HG03025 (cell line): ENCODE results near the gene ZNF718.
"Not testable (repeated sequence)": the region's sequence is repeated elsewhere in the genome, so short reads cannot be mapped to it uniquely, and the experiment has no call there.

Experiments used
- ATAC-seq: cut with Tn5 transposase; IDR thresholded peaks from one replicate; pipeline ENCODE4 v1.9.1; 2021; ENCODE audit warnings: mild to moderate bottlenecking, moderate library complexity; ENCODE audit not compliant: unreplicated experiment, low FRiP score

ZNF718 gene

DNA sequence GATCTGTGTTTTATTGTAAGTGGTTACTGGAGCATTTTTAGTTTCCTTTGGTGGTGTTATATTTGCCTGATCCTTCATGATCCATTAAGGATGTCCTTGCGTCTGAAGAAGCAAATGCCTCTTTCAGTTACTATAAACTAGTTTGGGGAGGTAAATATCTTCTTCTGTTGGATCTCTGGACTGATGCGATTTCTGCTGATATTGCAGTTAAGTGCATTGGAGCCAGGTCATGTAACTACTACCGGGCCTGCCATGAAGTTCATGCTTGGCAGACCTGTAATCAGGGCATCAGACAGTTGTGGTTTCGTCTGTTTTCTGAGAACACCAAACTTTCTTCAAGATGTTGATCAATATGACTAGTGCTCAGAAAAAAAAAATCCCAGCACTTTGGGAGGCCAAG lies 22.9 kb downstream of the ZNF718 start:
- no peak for ATAC-seq

DNA sequence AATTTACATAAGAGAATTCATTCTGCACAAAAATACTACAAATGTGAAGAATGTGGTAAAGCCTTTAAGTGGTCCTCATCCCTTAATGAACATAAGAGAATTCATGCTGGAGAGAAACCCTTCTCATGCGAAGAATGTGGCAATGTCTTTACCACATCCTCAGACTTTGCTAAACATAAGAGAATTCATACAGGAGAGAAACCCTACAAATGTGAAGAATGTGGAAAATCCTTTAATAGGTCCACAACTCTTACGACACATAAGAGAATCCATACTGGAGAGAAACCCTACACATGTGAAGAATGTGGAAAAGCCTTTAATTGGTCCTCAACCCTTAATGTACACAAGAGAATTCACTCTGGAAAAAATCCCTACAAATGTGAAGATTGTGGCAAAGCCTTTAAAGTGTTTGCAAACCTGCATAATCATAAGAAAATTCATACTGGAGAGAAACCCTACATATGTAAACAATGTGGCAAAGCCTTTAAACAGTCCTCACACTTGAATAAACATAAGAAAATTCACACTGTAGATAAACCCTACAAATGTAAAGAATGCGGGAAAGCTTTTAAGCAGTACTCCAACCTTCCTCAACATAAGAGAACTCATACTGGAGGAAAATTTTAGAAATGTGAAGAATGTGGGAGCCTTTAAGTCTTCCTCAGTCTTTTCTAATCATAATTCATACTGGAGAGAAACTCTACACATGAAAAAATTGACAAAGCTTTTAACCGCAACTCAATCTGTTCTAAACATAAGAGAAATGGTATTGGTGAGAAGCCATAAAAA lies 37.4 kb downstream of the ZNF718 start:
- ATAC-seq, result no peak

DNA sequence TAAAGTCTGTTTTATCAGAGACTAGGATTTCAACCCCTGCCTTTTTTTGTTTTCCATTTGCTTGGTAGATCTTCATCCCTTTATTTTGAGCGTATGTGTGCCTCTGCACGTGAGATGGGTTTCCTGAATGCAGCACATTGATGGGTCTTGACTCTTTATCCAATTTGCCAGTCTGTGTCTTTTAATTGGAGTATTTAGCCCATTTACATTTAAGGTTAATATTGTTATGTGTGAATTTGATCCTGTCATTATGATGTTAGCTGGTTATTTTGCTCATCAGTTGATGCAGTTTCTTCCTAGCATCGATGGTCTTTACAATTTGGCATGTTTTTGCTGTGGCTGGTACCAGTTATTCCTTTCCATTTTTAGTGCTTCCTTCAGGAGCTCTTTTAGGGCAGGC lies 45.3 kb downstream of the ZNF718 start:
- ATAC-seq, result not testable (repeated sequence)

DNA sequence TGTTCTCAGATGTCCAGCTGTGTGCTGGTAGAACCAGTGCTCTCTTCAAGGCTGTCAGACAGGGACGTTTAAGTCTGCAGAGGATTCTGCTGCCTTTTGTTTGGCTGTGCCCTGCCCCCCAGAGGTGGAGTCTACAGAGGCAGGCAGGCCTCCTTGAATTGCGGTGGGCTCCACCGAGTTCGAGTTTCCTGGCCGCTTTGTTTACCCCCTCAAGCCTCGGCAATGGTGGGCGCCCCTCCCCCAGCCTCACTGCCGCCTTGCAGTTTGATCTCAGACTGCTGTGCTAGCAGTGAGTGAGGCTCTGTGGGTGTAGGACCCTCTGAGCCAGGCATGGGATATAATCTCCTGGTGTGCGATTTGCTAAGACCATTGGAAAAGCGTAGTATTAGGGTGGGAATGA lies 47.0 kb downstream of the ZNF718 start:
- ATAC-seq, result not testable (repeated sequence)

GRCh38 chr4:173666-174314 lies 49.5 kb downstream of the ZNF718 start:
- ATAC-seq, result no peak

DNA sequence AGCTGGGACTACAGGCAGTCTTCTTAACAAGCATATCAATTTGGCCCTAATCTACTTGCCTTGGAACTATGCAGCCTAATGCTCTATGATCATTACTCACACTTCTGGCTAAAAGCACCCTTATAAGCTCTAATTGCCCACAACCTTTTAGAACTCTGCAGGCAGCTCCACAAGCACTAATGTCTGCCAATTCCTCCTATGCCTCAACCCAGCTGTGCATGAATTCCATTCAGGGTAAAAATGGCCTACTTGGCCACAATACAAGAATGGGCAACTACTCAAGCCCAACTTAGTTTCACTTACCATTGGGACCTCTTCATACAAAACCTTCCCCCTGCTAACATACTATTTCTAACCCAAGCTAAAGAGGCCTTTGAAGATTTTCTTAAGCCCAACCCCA lies 51.7 kb downstream of the ZNF718 start:
- ATAC-seq, result no peak

- no peak for ATAC-seq
Observed at GRCh38 chr4:176995-177394, 52.7 kb downstream of the ZNF718 start.

DNA sequence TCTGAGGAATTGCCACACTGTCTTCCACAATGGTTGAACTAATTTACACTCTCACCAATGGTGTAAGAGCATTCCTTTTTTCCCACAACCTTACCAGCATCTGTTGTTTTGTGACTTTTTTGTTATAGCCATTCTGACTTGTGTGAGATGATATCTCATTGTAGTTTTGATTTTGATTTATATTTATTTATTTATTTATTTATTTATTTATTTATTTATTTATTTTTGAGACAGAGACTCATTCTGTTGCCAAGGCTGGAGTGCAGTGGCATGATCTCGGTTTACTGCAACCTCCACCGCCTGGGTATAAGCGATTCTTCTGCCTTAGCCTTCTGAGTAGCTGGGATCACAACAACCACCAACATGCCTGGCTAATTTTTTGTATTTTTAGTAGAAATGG lies 57.9 kb downstream of the ZNF718 start:
- not testable (repeated sequence) for ATAC-seq

- ATAC-seq, result no peak
Observed at GRCh38 chr4:188091-188490, 63.8 kb downstream of the ZNF718 start.

GRCh38 chr4:195159-195558 lies 70.9 kb downstream of the ZNF718 start:
- ATAC-seq, result not testable (repeated sequence)

DNA sequence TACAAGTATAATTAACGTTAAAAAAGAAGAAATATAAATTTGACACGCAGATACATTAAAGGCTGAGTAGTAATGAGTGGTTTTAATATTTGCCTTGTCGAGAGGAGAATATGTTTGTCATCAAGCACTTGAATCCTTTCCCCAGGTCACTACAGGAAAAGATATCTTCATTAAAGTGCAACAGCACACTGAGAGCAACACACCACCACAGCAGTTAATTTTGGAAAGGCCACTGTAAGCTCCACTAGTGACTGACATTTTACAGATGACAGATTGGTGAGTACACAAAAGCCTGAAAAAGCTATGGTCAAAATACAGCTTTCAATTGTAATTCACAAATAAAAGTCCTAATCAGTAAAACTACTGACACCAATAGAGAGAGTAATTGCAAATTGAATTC lies 76.6 kb downstream of the ZNF718 start:
- ATAC-seq, result no peak

DNA sequence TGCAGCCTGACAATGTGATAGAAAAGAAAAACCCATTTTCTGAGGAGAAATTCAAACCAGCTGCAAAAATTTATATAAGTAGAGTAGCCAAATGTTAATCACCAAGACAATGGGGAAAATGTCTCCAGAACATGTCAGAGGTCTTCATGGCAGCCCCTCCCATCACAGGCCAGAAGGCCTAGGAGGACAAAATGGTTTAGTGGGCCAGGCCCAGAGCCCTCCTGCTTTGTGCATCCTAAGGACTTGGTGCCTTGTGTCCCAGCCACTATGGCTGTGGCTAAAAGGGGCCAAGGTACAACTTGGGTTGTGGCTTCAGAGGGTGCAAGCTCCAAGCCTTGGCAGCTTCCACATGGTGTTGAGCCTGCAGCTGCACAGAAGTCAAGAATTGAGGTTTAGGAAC lies 78.5 kb downstream of the ZNF718 start:
- not testable (repeated sequence) for ATAC-seq

GRCh38 chr4:205097-205756 lies 80.9 kb downstream of the ZNF718 start:
- ATAC-seq, result no peak

GRCh38 chr4:206054-206453 lies 81.8 kb downstream of the ZNF718 start:
- ATAC-seq, result no peak

DNA sequence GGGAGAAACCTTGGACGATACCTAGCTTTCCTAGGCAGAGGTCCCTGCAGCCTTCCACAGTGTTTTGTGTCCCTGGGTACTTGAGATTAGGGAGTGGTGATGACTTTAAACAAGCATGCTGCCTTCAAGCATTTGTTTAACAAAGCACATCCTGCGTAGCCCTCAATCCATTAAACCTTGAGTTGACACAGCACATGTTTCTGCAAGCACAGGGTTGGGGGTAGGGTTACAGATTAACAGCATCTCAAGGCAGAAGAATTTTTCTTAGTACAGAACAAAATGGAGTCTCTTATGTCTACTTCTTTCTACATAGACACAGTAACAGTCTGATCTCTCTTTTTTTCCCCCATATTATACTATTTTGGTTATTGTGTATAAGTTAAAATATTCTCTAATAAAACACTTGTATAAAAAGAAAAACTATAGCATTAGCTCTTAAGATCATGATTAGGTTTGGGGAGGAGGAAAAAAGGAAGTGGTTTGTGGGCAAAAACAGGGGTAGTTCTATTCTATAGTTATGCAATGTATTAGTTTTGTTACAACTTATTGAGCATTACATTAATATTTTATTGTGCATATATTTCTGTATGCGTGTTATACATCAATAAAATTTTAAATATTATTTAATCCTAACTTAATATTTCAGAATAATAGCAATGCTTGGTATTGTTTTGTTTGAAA lies 84.3 kb downstream of the ZNF718 start:
- ATAC-seq, result not testable (repeated sequence)

GRCh38 chr4:211033-211511 lies 86.8 kb downstream of the ZNF718 start:
- ATAC-seq, result no peak

GRCh38 chr4:212438-213188 lies 88.3 kb downstream of the ZNF718 start:
- ATAC-seq, result no peak

GRCh38 chr4:213189-213535 lies 88.9 kb downstream of the ZNF718 start:
- not testable (repeated sequence) for ATAC-seq
